GM12875 (cell line): ENCODE results near the gene ZNF804A.

ENCODE experiments used
- H3K4me3 ChIP-seq: one replicate; pipeline ENCODE4 v1.5.1; 2011; ENCODE audit warnings: low read depth, low read length, control low read depth
- CTCF ChIP-seq: IDR thresholded peaks from 2 replicates; pipeline ENCODE4 v1.5.1; 2011; ENCODE audit warnings: low read depth, mild to moderate bottlenecking, control low read depth, inconsistent platforms, low read length, moderate library complexity, borderline replicate concordance; ENCODE audit not compliant: insufficient read depth

ZNF804A gene

GRCh38 chr2:184579226-184579625, 19.1 kb upstream of the ZNF804A start:
- no peak for TF ChIP-seq CTCF
- H3K4me3 ChIP-seq: no peak overlapping the region

- no peak overlapping the region for H3K4me3 ChIP-seq
- no peak for TF ChIP-seq CTCF
These were observed 16.9 kb upstream of the ZNF804A start for GRCh38 chr2:184581391-184581790.

GRCh38 chr2:184589261-184589660, 9.1 kb upstream of the ZNF804A start:
- no peak overlapping the region for H3K4me3 ChIP-seq
- TF ChIP-seq CTCF: no peak

- TF ChIP-seq CTCF: no peak
- no peak overlapping the region for H3K4me3 ChIP-seq
These were observed 1.4 kb upstream of the ZNF804A start for GRCh38 chr2:184596819-184597411.

- peak overlapping the region; percentile 66 for H3K4me3 ChIP-seq
These were observed 748 bp upstream of the ZNF804A start for GRCh38 chr2:184597571-184597991.

GRCh38 chr2:184598002-184598315, 370 bp upstream of the ZNF804A start:
- no peak for TF ChIP-seq CTCF
- H3K4me3 ChIP-seq: peak overlapping the region; percentile 66

More at GRCh38 chr2:184597571-184597991, 748 bp upstream of the ZNF804A start:
- TF ChIP-seq CTCF: no peak

- peak overlapping the region; percentile 66 for H3K4me3 ChIP-seq
- no peak for TF ChIP-seq CTCF
These were observed 934 bp downstream of the ZNF804A start for GRCh38 chr2:184599054-184599871.
